HUES6 (cell line): ENCODE results near the gene KCNAB3.
A peak's percentile ranks its signal among the peaks of the same experiment; 100 is the strongest.

Experiments used
- H3K27ac ChIP-seq: 2 replicates; pipeline ENCODE4 v1.7.0; 2013; ENCODE audit warnings: low read depth, mild to moderate bottlenecking, low read length, inconsistent platforms
- H3K27me3 ChIP-seq: 2 replicates; pipeline ENCODE4 v1.6.1; 2013; ENCODE audit warnings: low read length; ENCODE audit not compliant: control insufficient read depth, insufficient read depth
- H3K36me3 ChIP-seq: 2 replicates; pipeline ENCODE4 v1.6.1; 2013; ENCODE audit warnings: low read length; ENCODE audit not compliant: control insufficient read depth, insufficient read depth
- H3K4me1 ChIP-seq: 2 replicates; pipeline ENCODE4 v1.6.1; 2013; ENCODE audit warnings: low read length; ENCODE audit not compliant: control insufficient read depth, insufficient read depth
- H3K4me3 ChIP-seq: 2 replicates; pipeline ENCODE4 v1.5.1; 2013; ENCODE audit warnings: low read depth, low read length
- H3K9ac ChIP-seq: one replicate; pipeline ENCODE4 v1.6.1; 2013; ENCODE audit warnings: mild to moderate bottlenecking, low read length
- H3K9me3 ChIP-seq: 2 replicates; pipeline ENCODE4 v1.6.1; 2013; ENCODE audit warnings: low read depth, low read length; ENCODE audit not compliant: control insufficient read depth, insufficient read depth

The KCNAB3 gene

DNA sequence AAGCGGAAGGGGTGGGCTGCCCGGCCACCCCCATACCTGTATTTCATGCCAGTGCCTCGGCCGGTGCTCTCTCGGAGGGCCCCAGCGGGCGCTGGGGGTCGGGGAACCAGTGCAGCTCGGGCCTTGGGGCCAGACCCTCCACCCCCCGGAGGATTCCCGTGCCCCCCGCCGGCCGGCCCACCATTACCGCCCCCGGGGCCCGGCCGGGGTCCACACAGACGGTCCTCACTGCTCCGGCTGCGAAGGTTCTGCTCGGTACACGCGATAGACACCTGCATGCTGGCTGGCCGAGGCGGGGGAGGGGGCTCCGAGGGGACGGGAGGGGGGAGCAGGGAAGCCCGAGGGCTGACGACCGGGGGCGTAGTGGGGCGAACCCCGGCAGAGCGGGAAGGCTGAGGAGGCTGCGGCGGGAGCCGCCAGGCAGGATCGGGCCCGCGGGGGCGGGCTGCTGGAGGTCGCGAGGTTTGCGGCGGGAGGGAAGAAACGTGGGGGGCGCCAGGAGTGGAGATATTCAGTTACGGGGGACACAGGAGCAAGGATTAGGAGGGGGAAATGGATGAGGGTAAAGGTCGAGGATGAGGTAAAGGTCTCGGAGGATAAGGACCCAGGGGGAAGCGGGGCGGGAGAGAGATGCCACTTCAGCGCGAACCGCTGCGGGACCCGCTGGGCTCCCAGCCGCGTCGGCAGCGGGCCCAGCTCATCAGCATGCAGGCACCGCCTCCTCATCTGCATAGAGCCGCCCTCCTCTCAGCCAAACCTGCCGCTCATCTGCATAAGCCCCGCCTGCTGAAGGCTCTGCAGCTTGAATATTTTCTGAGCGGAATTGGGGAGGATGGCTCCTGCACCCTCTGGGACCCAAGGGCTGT lies at the start of gene KCNAB3:
Gene KCNAB3, minus strand, starts transcription at position 699 of the 866 bp plus-strand sequence. Its CDS starts 421 bp downstream, at position 278.
- Histone ChIP-seq H3K9me3 (no peaks in the 10 kb centered on the region), H3K9ac (peak within 1 kb of the TSS; percentile 64), H3K27me3 (peaks cover 50% of the 10 kb centered on the region), H3K36me3 (peaks cover 2% of the 10 kb centered on the region), H3K4me3 (peak within 1 kb of the TSS; percentile 76), H3K27ac (no peak within 1 kb of the TSS), H3K4me1 (peaks cover 15% of the 10 kb centered on the region)

DNA sequence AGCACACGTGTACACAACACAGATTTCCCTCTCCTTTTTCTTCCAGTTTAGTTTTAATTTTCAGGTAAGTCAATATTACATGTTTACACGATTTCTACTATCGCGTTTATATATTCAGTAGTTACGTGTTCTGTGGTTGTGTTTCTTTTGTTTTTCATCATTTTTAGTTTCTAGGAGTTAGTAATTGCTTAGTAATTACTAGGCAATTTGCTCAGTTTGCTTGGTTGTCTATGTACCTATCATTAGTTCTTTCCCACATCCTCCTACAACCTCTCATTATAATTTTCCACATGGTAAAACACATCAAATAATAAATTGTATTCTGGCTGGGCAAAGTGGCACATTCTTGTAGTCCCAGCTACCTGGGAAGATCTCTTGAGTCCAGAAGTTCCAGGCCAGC lies 48.1 kb upstream of the KCNAB3 start:
- Histone ChIP-seq H3K27me3 (no peaks in the 10 kb centered on the region), H3K9me3 (peaks cover 16% of the 10 kb centered on the region), H3K4me3 (no peak overlapping the region), H3K36me3 (no peaks in the 10 kb centered on the region), H3K9ac (no peak overlapping the region), H3K27ac (no peak overlapping the region), H3K4me1 (no peaks in the 10 kb centered on the region)

DNA sequence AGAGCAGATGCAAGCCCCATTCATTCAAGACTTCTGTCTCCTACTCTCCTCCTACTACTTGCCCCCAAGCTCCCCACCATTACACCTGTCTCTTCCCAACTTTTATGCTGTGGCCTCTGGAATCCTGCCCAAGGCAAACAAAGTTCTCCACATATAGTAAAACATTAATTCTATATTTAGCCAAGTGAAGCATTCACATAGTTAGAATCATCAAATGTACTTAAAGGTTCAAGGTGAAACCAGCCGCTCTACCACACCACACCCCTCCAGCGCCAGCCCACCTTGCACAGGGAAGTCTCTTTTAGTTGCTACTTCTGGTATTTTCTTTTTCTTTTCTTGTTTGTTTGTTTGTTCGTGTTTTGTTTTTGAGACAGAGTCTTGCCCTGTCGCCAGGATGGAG lies 47.4 kb upstream of the KCNAB3 start:
- no peak overlapping the region for H3K4me3 ChIP-seq
- H3K4me1 ChIP-seq, result no peaks in the 10 kb centered on the region
- no peak overlapping the region for H3K9ac ChIP-seq
- H3K27ac ChIP-seq, result no peak overlapping the region
- H3K36me3 ChIP-seq, result no peaks in the 10 kb centered on the region
- peaks cover 16% of the 10 kb centered on the region for H3K9me3 ChIP-seq
- no peaks in the 10 kb centered on the region for H3K27me3 ChIP-seq

DNA sequence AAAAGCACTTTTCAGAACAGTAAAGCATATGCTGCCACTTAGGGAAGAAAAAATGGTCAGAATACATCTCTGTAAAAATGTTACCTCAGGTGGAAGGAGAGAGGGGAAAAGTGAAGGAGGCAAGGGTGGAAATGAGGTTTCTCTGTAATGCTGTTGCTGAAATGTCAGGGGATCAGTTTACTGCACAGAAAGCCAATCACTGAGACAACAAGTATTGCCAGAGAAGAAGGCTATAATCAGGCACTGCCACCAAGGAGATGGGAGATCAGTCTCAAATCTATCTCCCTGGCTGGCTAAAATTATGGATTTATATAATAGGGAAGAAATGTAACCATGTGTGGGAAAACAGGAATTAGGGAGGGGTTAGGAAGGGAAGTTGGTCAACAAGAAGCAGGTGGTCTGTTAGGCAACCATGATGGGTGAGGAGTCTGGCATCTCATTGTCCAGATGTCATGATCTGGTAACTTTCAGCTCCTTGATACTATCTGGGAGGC lies 45.0 kb upstream of the KCNAB3 start:
- Histone ChIP-seq H3K4me3 (no peak overlapping the region), H3K9me3 (peaks cover 16% of the 10 kb centered on the region), H3K9ac (no peak overlapping the region), H3K27me3 (no peaks in the 10 kb centered on the region), H3K36me3 (no peaks in the 10 kb centered on the region), H3K4me1 (no peaks in the 10 kb centered on the region), H3K27ac (no peak overlapping the region)

DNA sequence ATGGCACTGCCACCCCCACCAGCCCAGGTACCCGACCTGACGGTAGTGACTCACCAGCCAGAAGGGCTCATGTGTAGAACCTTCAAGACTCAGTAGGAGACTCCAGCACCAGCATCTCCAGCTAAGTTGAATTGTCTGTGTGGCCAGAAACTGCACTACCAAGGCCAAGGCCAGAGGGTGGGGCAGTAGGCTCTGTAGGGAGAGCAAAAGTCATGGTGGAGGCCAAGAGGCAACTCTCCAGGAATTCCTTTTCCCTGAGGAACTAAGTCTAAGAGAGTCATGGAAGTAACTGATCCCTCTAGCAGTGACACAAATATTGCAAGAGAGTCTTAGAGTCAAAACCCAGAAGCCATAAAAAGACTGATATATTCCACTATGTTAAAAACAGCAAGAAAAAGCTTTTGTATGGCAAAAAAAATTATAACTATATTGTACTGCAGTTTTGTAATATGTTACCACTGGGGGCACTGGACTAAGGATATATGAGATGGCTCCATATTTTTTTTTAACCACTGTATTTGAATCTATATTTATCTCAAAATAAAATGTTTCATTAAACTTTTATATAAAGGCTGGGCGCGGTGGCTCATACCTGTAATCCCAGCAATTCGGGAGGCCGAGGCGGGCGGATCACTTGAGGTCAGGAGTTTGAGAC lies 42.6 kb upstream of the KCNAB3 start:
- H3K27me3 ChIP-seq, result no peaks in the 10 kb centered on the region
- H3K9me3 ChIP-seq, result peaks cover 16% of the 10 kb centered on the region
- H3K4me1 ChIP-seq, result no peaks in the 10 kb centered on the region
- no peak overlapping the region for H3K9ac ChIP-seq
- no peak overlapping the region for H3K4me3 ChIP-seq
- no peaks in the 10 kb centered on the region for H3K36me3 ChIP-seq
- H3K27ac ChIP-seq, result no peak overlapping the region

DNA sequence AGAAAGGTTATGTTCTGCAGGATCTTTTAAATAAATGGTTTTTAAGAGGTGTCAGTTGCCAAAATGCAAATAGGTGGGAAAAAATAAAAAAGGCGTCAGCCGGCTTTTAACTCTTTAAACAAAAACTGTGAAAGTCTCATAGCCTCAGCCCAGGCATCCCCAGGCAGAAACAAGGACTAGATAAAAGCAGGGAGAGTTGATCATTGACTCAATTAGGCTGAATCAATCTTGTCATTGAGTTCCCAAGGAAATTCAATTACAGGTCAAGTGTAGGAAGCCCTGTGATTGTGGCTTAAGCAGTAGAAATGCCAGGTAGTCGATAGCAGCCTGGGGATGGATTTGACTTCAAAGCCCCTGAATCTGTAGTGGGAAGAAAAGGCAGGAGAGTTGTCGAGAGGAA lies 42.0 kb upstream of the KCNAB3 start:
- no peak overlapping the region for H3K27ac ChIP-seq

DNA sequence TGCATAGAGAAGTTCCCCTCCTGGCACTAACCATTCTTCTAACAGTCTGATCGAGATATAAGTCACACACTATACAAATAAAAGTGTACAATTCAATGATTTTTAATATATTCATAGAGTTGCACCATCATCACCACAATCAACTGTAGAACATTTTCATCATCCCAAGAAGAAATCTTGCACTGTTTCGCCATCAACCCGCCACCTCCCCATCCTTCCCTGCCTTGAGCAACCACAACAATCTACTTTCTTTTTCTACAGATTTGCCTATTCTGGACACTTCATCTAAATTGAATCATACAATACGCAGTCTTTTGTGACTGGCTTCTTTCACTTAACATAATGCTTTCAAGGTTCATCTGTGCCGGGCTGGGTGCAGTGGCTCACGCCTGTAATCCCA lies 39.8 kb upstream of the KCNAB3 start:
- H3K27me3 ChIP-seq, result no peaks in the 10 kb centered on the region
- no peaks in the 10 kb centered on the region for H3K36me3 ChIP-seq
- H3K4me1 ChIP-seq, result no peaks in the 10 kb centered on the region

More for the DNA sequence above, 42.0 kb upstream of the KCNAB3 start:
- peaks cover 16% of the 10 kb centered on the region for H3K9me3 ChIP-seq
- H3K36me3 ChIP-seq, result no peaks in the 10 kb centered on the region
- H3K4me3 ChIP-seq, result no peak overlapping the region
- H3K27me3 ChIP-seq, result no peaks in the 10 kb centered on the region
- no peaks in the 10 kb centered on the region for H3K4me1 ChIP-seq
- no peak overlapping the region for H3K9ac ChIP-seq

DNA sequence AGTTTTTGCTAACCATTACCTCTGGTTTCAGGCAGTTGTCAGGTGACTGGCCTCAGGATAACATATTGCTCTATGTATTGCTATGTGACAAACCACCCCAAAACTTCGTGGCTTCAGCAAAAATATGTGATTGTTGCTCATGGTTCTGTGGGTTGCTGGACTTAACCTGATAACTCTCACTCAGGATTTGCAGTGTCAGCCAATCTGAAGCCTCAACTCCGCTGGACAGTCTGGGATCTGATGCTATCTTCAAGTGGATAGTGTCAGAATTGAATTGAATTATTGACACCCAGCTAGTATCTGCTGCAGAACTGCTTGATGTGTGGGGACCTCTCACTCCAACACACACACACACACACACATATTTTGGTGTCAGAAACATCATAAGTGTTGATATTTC lies 38.1 kb upstream of the KCNAB3 start:
- no peak overlapping the region for H3K27ac ChIP-seq

More for the DNA sequence above, 39.8 kb upstream of the KCNAB3 start:
- H3K27ac ChIP-seq, result no peak overlapping the region
- H3K9me3 ChIP-seq, result peaks cover 4% of the 10 kb centered on the region
- H3K9ac ChIP-seq, result no peak overlapping the region
- H3K4me3 ChIP-seq, result no peak overlapping the region

DNA sequence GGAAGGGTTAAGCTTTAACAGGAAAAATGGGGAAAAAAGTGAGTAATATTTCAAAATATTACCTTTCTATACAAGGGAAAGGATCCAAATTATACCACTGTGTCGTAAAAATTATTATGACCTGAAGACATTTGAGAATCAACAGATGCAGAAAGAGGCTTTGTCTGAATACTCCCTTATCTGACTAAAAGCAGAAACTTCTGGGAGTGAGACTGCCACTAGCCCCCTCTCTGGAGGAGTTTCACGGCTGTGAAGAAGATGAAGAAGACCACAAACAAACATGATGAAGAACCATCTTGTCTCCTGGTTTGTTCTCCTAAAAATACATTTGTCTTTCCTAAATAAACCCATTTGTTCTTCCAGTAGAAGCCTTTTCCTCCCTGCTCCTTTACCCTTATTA lies 31.8 kb upstream of the KCNAB3 start:
- no peak overlapping the region for H3K4me3 ChIP-seq
- no peak overlapping the region for H3K27ac ChIP-seq
- H3K9ac ChIP-seq, result no peak overlapping the region
- H3K4me1 ChIP-seq, result no peaks in the 10 kb centered on the region; the same call in 1 of the 2 replicates
- H3K36me3 ChIP-seq, result no peaks in the 10 kb centered on the region
- H3K27me3 ChIP-seq, result no peaks in the 10 kb centered on the region
- no peaks in the 10 kb centered on the region for H3K9me3 ChIP-seq

More for the DNA sequence above, 38.1 kb upstream of the KCNAB3 start:
- Histone ChIP-seq H3K9ac (no peak overlapping the region), H3K9me3 (no peaks in the 10 kb centered on the region), H3K4me1 (no peaks in the 10 kb centered on the region), H3K27me3 (no peaks in the 10 kb centered on the region), H3K36me3 (no peaks in the 10 kb centered on the region), H3K4me3 (no peak overlapping the region)

DNA sequence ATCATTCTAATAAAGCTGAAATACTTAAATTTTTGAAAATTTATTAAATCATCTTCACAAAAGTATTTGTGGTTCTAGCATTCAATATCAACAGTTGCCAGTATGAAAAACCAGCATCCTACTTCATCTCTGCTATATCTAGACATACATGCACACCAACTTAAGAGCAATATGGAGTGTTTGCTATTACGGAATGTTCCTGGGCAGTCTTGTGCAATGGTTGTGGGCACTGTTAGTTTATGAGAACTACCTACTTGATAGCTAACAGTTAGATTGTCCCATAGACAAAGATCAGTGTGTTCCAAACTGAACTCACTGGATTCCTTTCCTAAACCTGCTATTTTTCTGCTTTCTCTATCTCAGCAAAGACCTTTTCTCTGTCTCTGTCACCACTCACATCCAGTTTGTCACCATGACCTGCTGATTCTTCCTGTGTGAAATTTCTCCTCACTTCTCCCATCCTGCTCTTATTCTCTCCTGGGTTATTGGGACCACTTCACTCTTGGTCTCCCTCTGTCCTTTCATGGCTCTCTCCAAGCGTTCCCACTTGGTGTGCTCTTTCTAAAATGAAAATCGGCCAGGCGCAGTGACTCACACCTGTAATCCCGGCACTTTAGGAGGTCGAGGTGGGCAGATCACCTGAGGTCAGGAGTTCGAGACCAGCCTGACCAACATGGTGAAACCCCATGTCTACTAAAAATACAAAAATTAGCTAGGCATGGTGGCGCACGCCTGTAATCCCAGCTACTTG lies 30.0 kb upstream of the KCNAB3 start:
- no peak overlapping the region for H3K27ac ChIP-seq
- H3K4me3 ChIP-seq, result no peak overlapping the region
- H3K9ac ChIP-seq, result no peak overlapping the region
- H3K9me3 ChIP-seq, result no peaks in the 10 kb centered on the region
- no peaks in the 10 kb centered on the region; the same call in 1 of the 2 replicates for H3K4me1 ChIP-seq
- no peaks in the 10 kb centered on the region for H3K27me3 ChIP-seq
- no peaks in the 10 kb centered on the region for H3K36me3 ChIP-seq
